Ectodermal cell (in vitro differentiated cells): ENCODE results near the gene CSNK1G1.

Experiments
- H3K27ac ChIP-seq: 2 replicates; pipeline ENCODE4 v1.7.0; 2013; ENCODE audit warnings: mild to moderate bottlenecking, low read depth, low read length; ENCODE audit not compliant: insufficient read depth, poor library complexity, severe bottlenecking
- H3K27me3 ChIP-seq: 2 replicates; pipeline ENCODE4 v1.7.0; 2013; ENCODE audit warnings: mild to moderate bottlenecking, low read length; ENCODE audit not compliant: insufficient read depth, control insufficient read depth, poor library complexity, severe bottlenecking
- H3K36me3 ChIP-seq: one replicate; pipeline ENCODE4 v1.7.0; 2013; ENCODE audit warnings: low read length; ENCODE audit not compliant: control insufficient read depth, insufficient read depth
- H3K4me1 ChIP-seq: one replicate; pipeline ENCODE4 v1.7.0; 2013; ENCODE audit warnings: low read length; ENCODE audit not compliant: control insufficient read depth, insufficient read depth
- H3K4me3 ChIP-seq: 2 replicates; pipeline ENCODE4 v1.7.0; 2013; ENCODE audit warnings: low read depth, low read length, control low read depth; ENCODE audit not compliant: insufficient read depth
- H3K9me3 ChIP-seq: 2 replicates; pipeline ENCODE4 v1.7.0; 2013; ENCODE audit warnings: mild to moderate bottlenecking, low read length, moderate library complexity; ENCODE audit not compliant: control insufficient read depth
- WGBS, 2 experiments: methylation state at CpG; one replicate each; pipeline ENCODE4 v1.1.7; 2013; ENCODE audit warnings: missing lambda C conversion rate in 2 of 2; 5-methylcytosine and 5-hydroxymethylcytosine counted together

The CSNK1G1 gene

GRCh38 chr15:64137226-64137833 is 218.6 kb downstream of the CSNK1G1 start:
- 79 to 83% methylated on average over 8 of the region's 8 CpGs for WGBS, 2 experiments
- H3K36me3 ChIP-seq: peaks cover 27% of the 10 kb centered on the region
- no peaks in the 10 kb centered on the region for H3K9me3 ChIP-seq
- no peaks in the 10 kb centered on the region for H3K27me3 ChIP-seq
- H3K4me1 ChIP-seq: no peaks in the 10 kb centered on the region
- no peak overlapping the region for H3K27ac ChIP-seq
- no peak overlapping the region for H3K4me3 ChIP-seq

GRCh38 chr15:64136347-64136746 is 219.6 kb downstream of the CSNK1G1 start:
- no peak overlapping the region for H3K27ac ChIP-seq
- H3K36me3 ChIP-seq: peaks cover 31% of the 10 kb centered on the region
- WGBS, 2 experiments: 92 to 95% methylated on average over 7 of the region's 7 CpGs
- H3K27me3 ChIP-seq: no peaks in the 10 kb centered on the region
- no peak overlapping the region for H3K4me3 ChIP-seq
- H3K4me1 ChIP-seq: no peaks in the 10 kb centered on the region
- no peaks in the 10 kb centered on the region for H3K9me3 ChIP-seq

DNA sequence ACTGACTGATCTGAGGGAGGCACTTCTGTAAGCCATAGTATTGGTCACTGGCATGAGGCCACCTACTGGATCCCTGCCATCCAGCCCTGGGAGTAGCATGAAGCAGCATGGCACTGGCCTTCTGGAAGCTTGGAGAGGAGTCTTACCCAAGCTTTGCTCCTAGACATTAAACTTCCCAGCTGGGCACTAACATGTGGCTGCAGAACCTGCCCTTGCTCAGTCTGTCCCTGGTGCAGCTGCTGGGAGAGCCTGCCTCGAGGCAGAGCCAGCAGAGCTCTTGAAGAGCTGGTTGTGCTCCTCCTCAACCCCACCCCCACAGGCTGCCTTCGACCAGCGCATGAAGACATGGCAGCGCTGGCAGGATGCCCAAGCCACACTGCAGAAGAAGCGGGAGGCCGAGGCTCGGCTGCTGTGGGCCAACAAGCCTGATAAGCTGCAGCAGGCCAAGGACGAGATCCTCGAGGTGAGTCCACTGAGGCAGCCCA is 221.6 kb downstream of the CSNK1G1 start:
- WGBS, 2 experiments: 96 to 97% methylated on average over 9 of the region's 9 CpGs
- H3K27me3 ChIP-seq: no peaks in the 10 kb centered on the region
- no peak overlapping the region for H3K4me3 ChIP-seq
- no peaks in the 10 kb centered on the region for H3K4me1 ChIP-seq
- H3K9me3 ChIP-seq: no peaks in the 10 kb centered on the region
- peaks cover 42% of the 10 kb centered on the region for H3K36me3 ChIP-seq
- no peak overlapping the region for H3K27ac ChIP-seq

DNA sequence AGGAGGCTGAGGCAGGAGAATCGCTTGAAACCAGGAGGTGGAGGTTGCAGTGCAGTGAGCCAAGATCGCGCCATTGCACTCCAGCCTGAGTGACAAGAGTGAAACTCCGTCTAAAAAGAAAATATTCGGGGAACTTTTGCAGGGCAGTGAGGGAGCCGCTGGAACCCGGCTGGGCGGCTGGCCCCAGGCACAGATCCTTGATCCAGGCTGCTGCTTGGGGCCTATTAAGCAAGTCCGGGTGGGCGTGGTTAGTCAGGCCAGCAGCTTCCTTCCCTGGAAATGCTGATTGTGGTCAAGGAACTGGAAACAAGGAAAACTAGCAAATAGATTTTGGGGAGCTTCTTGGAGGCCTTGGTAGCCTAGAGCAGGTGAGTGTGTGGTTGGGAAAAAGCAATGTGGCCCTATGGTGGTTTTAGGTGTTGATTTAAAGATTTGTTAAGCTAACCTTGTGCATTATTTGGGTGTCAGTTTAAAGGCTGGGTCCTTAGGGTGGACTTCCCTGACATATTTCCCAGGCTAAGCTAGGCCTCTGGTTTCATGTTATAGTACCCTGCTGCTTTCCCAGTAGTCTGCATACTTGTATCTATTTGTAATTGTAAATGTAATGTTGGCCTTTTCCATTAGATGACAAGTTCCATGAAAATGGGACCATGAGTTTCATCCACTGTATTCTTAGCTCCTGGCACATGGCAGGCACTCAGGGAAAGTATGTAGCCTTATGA is 222.2 kb downstream of the CSNK1G1 start:
- H3K27ac ChIP-seq: no peak overlapping the region
- H3K9me3 ChIP-seq: no peaks in the 10 kb centered on the region
- H3K27me3 ChIP-seq: no peaks in the 10 kb centered on the region
- H3K36me3 ChIP-seq: peaks cover 46% of the 10 kb centered on the region
- no peak overlapping the region for H3K4me3 ChIP-seq
- H3K4me1 ChIP-seq: no peaks in the 10 kb centered on the region
- WGBS, 2 experiments: 92 to 94% methylated on average over 10 of the region's 10 CpGs

DNA sequence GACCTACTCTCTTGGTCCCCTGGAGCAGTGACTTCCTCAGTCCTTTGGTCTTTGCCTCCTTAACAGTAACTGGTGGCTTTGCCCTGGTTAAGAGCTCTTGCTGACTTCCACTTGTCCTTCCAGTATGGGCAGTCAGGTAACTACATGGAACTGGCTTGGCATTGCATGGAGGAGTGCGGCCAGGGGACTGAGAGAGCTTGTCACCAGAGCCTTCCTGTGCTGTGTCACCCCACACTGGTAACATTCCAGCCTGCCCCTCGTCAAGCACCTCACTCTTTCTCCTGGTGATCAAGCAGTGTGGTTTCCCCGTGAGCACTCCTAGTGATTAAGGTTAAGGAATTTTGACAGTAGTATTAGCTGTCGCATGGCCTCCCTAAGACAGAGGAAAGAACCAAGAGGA is 223.8 kb downstream of the CSNK1G1 start:
- no peak overlapping the region for H3K4me3 ChIP-seq
- no peaks in the 10 kb centered on the region for H3K4me1 ChIP-seq
- WGBS, 2 experiments: 92 to 93% methylated on average over 4 of the region's 4 CpGs
- H3K9me3 ChIP-seq: no peaks in the 10 kb centered on the region
- H3K27ac ChIP-seq: no peak overlapping the region
- H3K36me3 ChIP-seq: peaks cover 44% of the 10 kb centered on the region
- H3K27me3 ChIP-seq: no peaks in the 10 kb centered on the region

DNA sequence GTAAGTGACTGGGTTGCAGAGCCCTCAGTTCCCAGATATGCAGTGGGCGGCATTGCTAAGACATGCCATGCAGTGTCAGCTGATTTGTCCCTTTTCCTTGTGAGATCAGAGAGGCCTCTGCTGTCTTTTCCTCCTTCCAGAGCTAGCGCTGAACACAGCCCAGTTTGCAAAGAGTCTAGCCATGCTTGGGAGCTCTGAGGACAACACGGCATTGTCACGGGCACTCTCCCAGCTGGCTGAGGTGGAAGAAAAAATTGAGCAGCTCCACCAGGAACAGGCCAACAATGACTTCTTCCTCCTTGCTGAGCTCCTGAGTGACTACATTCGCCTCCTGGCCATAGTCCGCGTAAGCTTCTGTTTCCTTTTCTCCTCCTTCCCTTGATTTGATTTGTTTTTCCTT is 224.4 kb downstream of the CSNK1G1 start:
- Histone ChIP-seq H3K27ac (no peak overlapping the region), H3K4me3 (no peak overlapping the region), H3K4me1 (no peaks in the 10 kb centered on the region), H3K27me3 (no peaks in the 10 kb centered on the region), H3K9me3 (no peaks in the 10 kb centered on the region), H3K36me3 (peaks cover 45% of the 10 kb centered on the region)
- 93 to 97% methylated on average over 7 of the region's 7 CpGs for WGBS, 2 experiments

- Histone ChIP-seq H3K27me3 (no peaks in the 10 kb centered on the region), H3K36me3 (peaks cover 43% of the 10 kb centered on the region), H3K27ac (no peak overlapping the region), H3K4me3 (no peak overlapping the region), H3K9me3 (no peaks in the 10 kb centered on the region), H3K4me1 (no peaks in the 10 kb centered on the region)
- WGBS, 2 experiments: 95 to 96% methylated on average over 3 of the region's 3 CpGs
Measured at GRCh38 chr15:64130159-64130558, 225.8 kb downstream of the CSNK1G1 start.

- 88 to 96% methylated on average over 3 to 6 of the region's 6 CpGs for WGBS, 2 experiments
- peaks cover 38% of the 10 kb centered on the region for H3K36me3 ChIP-seq
- no peaks in the 10 kb centered on the region for H3K27me3 ChIP-seq
- no peak overlapping the region for H3K4me3 ChIP-seq
- H3K27ac ChIP-seq: no peak overlapping the region
- H3K9me3 ChIP-seq: no peaks in the 10 kb centered on the region
- no peaks in the 10 kb centered on the region for H3K4me1 ChIP-seq
Measured at GRCh38 chr15:64127521-64128270, 228.3 kb downstream of the CSNK1G1 start.

DNA sequence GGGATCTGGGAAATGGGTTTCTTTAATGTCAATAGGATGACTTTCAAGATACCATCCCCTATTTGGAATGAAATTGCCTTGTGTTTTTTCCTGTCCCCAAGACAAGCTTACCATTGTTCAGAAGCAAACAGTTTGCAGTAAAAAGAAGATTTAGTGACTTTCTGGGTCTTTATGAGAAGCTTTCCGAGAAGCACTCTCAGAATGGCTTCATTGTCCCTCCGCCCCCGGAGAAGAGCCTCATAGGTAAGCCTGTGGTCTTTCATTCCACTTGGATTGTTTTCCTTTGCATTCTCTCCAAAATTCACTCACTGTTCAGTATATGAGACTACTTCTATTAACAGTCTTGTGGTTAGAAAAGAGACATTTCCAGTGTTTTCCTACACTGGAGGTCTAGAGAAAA is 230.0 kb downstream of the CSNK1G1 start:
- 61 to 65% methylated on average over 3 of the region's 3 CpGs for WGBS, 2 experiments
- Histone ChIP-seq H3K27me3 (no peaks in the 10 kb centered on the region), H3K36me3 (peaks cover 39% of the 10 kb centered on the region), H3K9me3 (no peaks in the 10 kb centered on the region), H3K4me1 (no peaks in the 10 kb centered on the region), H3K4me3 (no peak overlapping the region), H3K27ac (no peak overlapping the region)

GRCh38 chr15:64122936-64123351 is 233.0 kb downstream of the CSNK1G1 start:
- H3K9me3 ChIP-seq: no peaks in the 10 kb centered on the region
- peaks cover 37% of the 10 kb centered on the region for H3K36me3 ChIP-seq

More at GRCh38 chr15:64122936-64123351, 233.0 kb downstream of the CSNK1G1 start:
- Histone ChIP-seq H3K27me3 (no peaks in the 10 kb centered on the region), H3K27ac (no peak overlapping the region), H3K4me3 (no peak overlapping the region), H3K4me1 (no peaks in the 10 kb centered on the region)
- 98 to 99% methylated on average over 3 of the region's 3 CpGs for WGBS, 2 experiments
